Esophagus squamous epithelium (tissue), 5 donors: ENCODE data around the gene FHOD3. TPM values are rescaled to one million over a fixed set of nuclear protein-coding genes. Genes with fewer than 3 reads are reported as not detected.

Experiments used
- DNase-seq: peaks from one replicate; lab custom pipeline; 2025; lab: John Stamatoyannopoulos, UW
- H3K27ac ChIP-seq, 4 donors: fragments of 200-600 bp; sonication (generic); one replicate each; pipeline ENCODE4 v1.5.1; 2016 to 2019; ENCODE audit warnings: mild to moderate bottlenecking in 1 of 4
- H3K27me3 ChIP-seq, 4 donors: fragments of 200-600 bp; sonication (generic); 1 replicate in 3 of 4; 2 replicates in 1 of 4; pipeline versions ENCODE4 v1.5.1 to v1.6.0; 2017 to 2021; ENCODE audit warnings: antibody characterized with exemption in 1 of 4
- H3K36me3 ChIP-seq, 3 donors: fragments of 200-600 bp; sonication (generic); one replicate each; pipeline ENCODE4 v1.5.1; 2016 to 2019
- H3K4me1 ChIP-seq, 3 donors: fragments of 200-600 bp; sonication (generic); one replicate each; pipeline ENCODE4 v1.5.1; 2017 to 2019
- H3K4me3 ChIP-seq, 4 donors: fragments of 200-600 bp; sonication (generic); 1 replicate in 3 of 4; 2 replicates in 1 of 4; pipeline ENCODE4 v1.5.1; 2016 to 2019; ENCODE audit warnings: mild to moderate bottlenecking in 2 of 4, moderate library complexity in 1 of 4
- H3K9me3 ChIP-seq, 3 donors: fragments of 200-600 bp; sonication (generic); one replicate each; pipeline ENCODE4 v1.5.1; 2016 to 2019
- CTCF ChIP-seq, 6 experiments: fragments of 450-650 bp in 4 of 6; fragments of 200-600 bp in 2 of 6; sonication (generic) in 2 of 6; IDR thresholded peaks; one replicate each; pipeline ENCODE4 v1.5.1; 2016 to 2019; ENCODE audit warnings: antibody characterized with exemption in 6 of 6, mild to moderate bottlenecking in 4 of 6, moderate library complexity in 4 of 6
- POLR2A ChIP-seq, 4 donors: fragments of 450-650 bp; IDR thresholded peaks; one replicate each; pipeline ENCODE4 v1.6.1; 2017; ENCODE audit warnings: antibody characterized with exemption in 4 of 4, mild to moderate bottlenecking in 4 of 4, moderate library complexity in 3 of 4
- WGBS, 2 donors: methylation state at CpG; one replicate each; pipeline ENCODE4 v1.1.5; 2018; 5-methylcytosine and 5-hydroxymethylcytosine counted together
- intact Hi-C: fragments of 100-400 bp; cut with DNase I; formaldehyde crosslinking; loops from one replicate; pipeline ENCODE4 v1.15.0; 2022
- total RNA-seq, 4 donors: library from RNA; depleted of rRNA; stranded (reverse); fragments of >200 nt; gene quantifications; one replicate each; pipeline ENCODE4 v1.1.0, GENCODE V29; 2016
- donor health status: DM: yes; HTN: yes; CAD: no.

Gene FHOD3
- total RNA-seq, 4 donors from 2014 or later = 3.1 to 29.6 (median 5.7) TPM

DNA sequence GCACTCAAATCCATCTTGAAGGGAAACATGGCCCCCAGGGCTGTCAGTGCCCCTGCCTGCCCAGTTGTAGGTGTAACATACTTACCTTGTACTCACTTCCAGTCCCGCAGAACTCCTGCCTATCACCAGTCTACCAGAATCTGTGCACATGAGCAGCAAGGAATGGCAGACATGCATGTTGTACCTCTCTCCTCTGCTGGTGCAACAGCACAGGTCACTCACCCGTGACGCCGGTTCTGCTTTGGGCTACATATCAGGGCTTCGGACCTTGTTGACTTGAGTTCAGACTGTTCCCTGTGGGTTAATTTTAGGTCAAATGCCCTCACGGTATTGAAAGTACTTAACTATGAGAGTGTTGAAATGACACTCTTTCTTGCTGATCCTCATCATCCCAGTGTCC is 315.6 kb downstream of the FHOD3 start:
- H3K27me3 ChIP-seq = no peaks in the 10 kb centered on the region
- 94 to 98% methylated on average over 6 of the region's 6 CpGs for whole genome bisulfite sequencing, 2 donors
- intact Hi-C loops = no loop called here
- peaks cover 0 to 5% (median 0%) of the 10 kb centered on the region in 3 donors for H3K36me3 ChIP-seq
- no peaks in the 10 kb centered on the region for H3K9me3 ChIP-seq
- H3K4me1 ChIP-seq = no peaks in the 10 kb centered on the region
- TF ChIP-seq CTCF (IDR thresholded peaks at IDR 0.05) (no peak), POLR2A (IDR thresholded peaks at IDR 0.05) (no peak)
- no peak for DNase-seq
- H3K27ac ChIP-seq = no peak overlapping the region
- no peak overlapping the region for H3K4me3 ChIP-seq

DNA sequence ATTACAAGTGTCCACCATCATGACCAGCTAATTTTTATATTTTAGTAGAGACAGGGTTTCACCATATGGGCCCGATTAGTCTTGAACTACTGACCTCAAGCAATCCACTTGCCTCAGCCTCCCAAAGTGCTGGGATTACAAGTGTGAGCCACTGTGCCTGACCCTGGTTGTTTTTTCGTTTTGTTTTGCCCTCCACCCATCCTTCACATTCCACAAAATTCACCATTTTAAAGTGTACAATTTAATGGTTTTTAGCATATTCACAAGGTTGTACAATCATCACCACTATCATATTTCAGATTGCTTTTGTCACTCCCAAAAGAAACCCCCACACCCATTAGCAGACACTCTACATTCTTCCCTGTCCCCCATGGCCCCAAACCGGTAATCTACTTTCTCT is 316.3 kb downstream of the FHOD3 start:
- Histone ChIP-seq H3K9me3 (no peaks in the 10 kb centered on the region), H3K36me3 (peaks cover 0 to 5% (median 0%) of the 10 kb centered on the region in 3 donors), H3K27me3 (no peaks in the 10 kb centered on the region), H3K4me3 (no peak overlapping the region), H3K4me1 (no peaks in the 10 kb centered on the region), H3K27ac (no peak overlapping the region)
- intact Hi-C loops = no loop called here
- no peak for TF ChIP-seq CTCF (IDR thresholded peaks at IDR 0.05)
- WGBS, 2 donors = 85 to 87% methylated on average over 3 of the region's 3 CpGs
- no peak for DNase-seq

GRCh38 chr18:36620788-36621187 is 323.3 kb downstream of the FHOD3 start:
- 36 to 41% methylated on average over 2 of the region's 2 CpGs for WGBS, 2 donors

DNA sequence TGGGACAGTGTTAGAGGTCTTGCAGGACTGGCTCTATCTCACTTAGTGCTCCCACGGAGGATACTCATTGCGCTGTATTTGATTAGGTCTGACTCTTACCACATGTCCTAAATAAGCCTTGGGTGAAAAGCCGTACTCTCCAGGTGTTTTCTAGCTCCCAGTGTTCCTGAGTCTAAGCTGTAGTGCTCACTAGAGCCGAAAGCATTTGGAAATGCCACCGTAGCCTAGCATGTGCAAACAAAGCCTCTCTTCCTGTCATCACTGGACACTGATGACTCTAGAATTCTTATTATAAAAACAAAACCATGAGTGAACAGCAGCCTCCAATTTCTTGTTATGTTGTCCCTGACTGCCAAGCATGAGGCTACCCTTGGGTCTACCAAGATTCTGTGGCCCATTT is 325.1 kb downstream of the FHOD3 start:
- Histone ChIP-seq H3K27me3 (no peaks in the 10 kb centered on the region), H3K4me3 (no peak overlapping the region), H3K36me3 (no peaks in the 10 kb centered on the region), H3K4me1 (no peaks in the 10 kb centered on the region), H3K9me3 (no peaks in the 10 kb centered on the region), H3K27ac (no peak overlapping the region)
- 91% methylated on average over 5 of the region's 5 CpGs for WGBS, 2 donors
- DNase-seq = no peak
- intact Hi-C loops = no loop called here
- TF ChIP-seq CTCF (IDR thresholded peaks at IDR 0.05) (no peak), POLR2A (IDR thresholded peaks at IDR 0.05) (no peak)

More at GRCh38 chr18:36620788-36621187, 323.3 kb downstream of the FHOD3 start:
- no peak for TF ChIP-seq POLR2A (IDR thresholded peaks at IDR 0.05)
- TF ChIP-seq CTCF (IDR thresholded peaks at IDR 0.05) = no peak
- no peaks in the 10 kb centered on the region for H3K4me1 ChIP-seq
- intact Hi-C loops = no loop called here
- H3K4me3 ChIP-seq = no peak overlapping the region
- H3K36me3 ChIP-seq = no peaks in the 10 kb centered on the region
- DNase-seq = no peak
- no peak overlapping the region for H3K27ac ChIP-seq
- no peaks in the 10 kb centered on the region for H3K9me3 ChIP-seq
- no peaks in the 10 kb centered on the region for H3K27me3 ChIP-seq

GRCh38 chr18:36623091-36623490 is 325.6 kb downstream of the FHOD3 start:
- Histone ChIP-seq H3K9me3 (no peaks in the 10 kb centered on the region), H3K4me3 (no peak overlapping the region), H3K4me1 (no peaks in the 10 kb centered on the region), H3K27ac (no peak overlapping the region), H3K27me3 (no peaks in the 10 kb centered on the region), H3K36me3 (no peaks in the 10 kb centered on the region)
- 81 to 100% methylated on average over 1 of the region's 1 CpG for WGBS, 2 donors
- no peak for DNase-seq
- TF ChIP-seq POLR2A (IDR thresholded peaks at IDR 0.05) (no peak), CTCF (IDR thresholded peaks at IDR 0.05) (no peak)
- intact Hi-C loops = no loop called here
